ENCODE data around the gene PIRT. TPM values are rescaled to one million over a fixed set of nuclear protein-coding genes. Genes with fewer than 3 reads are reported as not detected.

The PIRT gene
- total RNA-seq, 1 donor from 2014 or later, result not detected

- peaks cover 9% of the 10 kb centered on the region for H3K27me3 Mint-ChIP-seq
- H3K4me3 Mint-ChIP-seq (ENCODE audit: low read depth), result no peak overlapping the region
- peaks cover 11% of the 10 kb centered on the region for H3K9me3 Mint-ChIP-seq (ENCODE audit: low read depth)
- no peak for TF ChIP-seq CTCF (IDR thresholded peaks at IDR 0.05; ENCODE audit: unreplicated experiment)
- H3K4me1 Mint-ChIP-seq (ENCODE audit: low read depth), result peaks cover 5% of the 10 kb centered on the region
- DNase-seq (ENCODE audit: low spot score, unreplicated experiment), result no peak
- no peak overlapping the region for H3K27ac Mint-ChIP-seq
- peaks cover 4% of the 10 kb centered on the region for H3K36me3 Mint-ChIP-seq (ENCODE audit: insufficient read depth)
Observed at GRCh38 chr17:10773391-10773790, 64.5 kb downstream of the PIRT start.

Other genes with a start within 250 kb of the PIRT start
- 4.4 and 5.6 TPM in 2 replicates for gene MYH3, start 180.8 kb downstream of the PIRT start, total RNA-seq
- gene SCO1, start 140.6 kb downstream of the PIRT start, total RNA-seq, result 29.0 and 30.0 TPM in 2 replicates
- 8.4 and 9.2 TPM in 2 replicates for gene ADPRM, start 140.5 kb downstream of the PIRT start, total RNA-seq
- gene TMEM220, start 108.1 kb downstream of the PIRT start, total RNA-seq, result 3.3 and 4.4 TPM in 2 replicates
- not detected in 2 replicates for gene TMEM238L, start 34.0 kb downstream of the PIRT start, total RNA-seq

Measured in progenitor cell of endocrine pancreas (in vitro differentiated cells).